ENCODE data around the gene PPP1R13L.

Gene PPP1R13L

GRCh38 chr19:45368737-45369340 is 36.0 kb downstream of the PPP1R13L start:
- in situ Hi-C loops (cut with MboI; ENCODE audit: low sequenced_read_pairs) = no loop called here

- in situ Hi-C loops (cut with MboI; ENCODE audit: low sequenced_read_pairs) = no loop called here
Observed at GRCh38 chr19:45368127-45368526, 36.7 kb downstream of the PPP1R13L start.

- in situ Hi-C loops (cut with MboI; ENCODE audit: low sequenced_read_pairs) = no loop called here
Observed at GRCh38 chr19:45364696-45365095, 40.2 kb downstream of the PPP1R13L start.

GRCh38 chr19:45363861-45364459 is 40.9 kb downstream of the PPP1R13L start:
- in situ Hi-C loops (cut with MboI; ENCODE audit: low sequenced_read_pairs) = no loop called here

- in situ Hi-C loops (cut with MboI; ENCODE audit: low sequenced_read_pairs) = no loop called here
Observed at GRCh38 chr19:45362291-45362690, 42.6 kb downstream of the PPP1R13L start.

- in situ Hi-C loops (cut with MboI; ENCODE audit: low sequenced_read_pairs) = no loop called here
Observed at GRCh38 chr19:45361608-45362007, 43.3 kb downstream of the PPP1R13L start.

GRCh38 chr19:45358213-45358792 is 46.6 kb downstream of the PPP1R13L start:
- in situ Hi-C loops (cut with MboI; ENCODE audit: low sequenced_read_pairs) = no loop called here

GRCh38 chr19:45357445-45357783 is 47.5 kb downstream of the PPP1R13L start:
- in situ Hi-C loops (cut with MboI; ENCODE audit: low sequenced_read_pairs) = no loop called here

- in situ Hi-C loops (cut with MboI; ENCODE audit: low sequenced_read_pairs) = no loop called here
Observed at GRCh38 chr19:45356760-45357444, 48.0 kb downstream of the PPP1R13L start.

- in situ Hi-C loops (cut with MboI; ENCODE audit: low sequenced_read_pairs) = no loop called here
Observed at GRCh38 chr19:45355910-45356309, 49.0 kb downstream of the PPP1R13L start.

GRCh38 chr19:45355402-45355801 is 49.5 kb downstream of the PPP1R13L start:
- in situ Hi-C loops (cut with MboI; ENCODE audit: low sequenced_read_pairs) = no loop called here

- in situ Hi-C loops (cut with MboI; ENCODE audit: low sequenced_read_pairs) = no loop called here
Observed at GRCh38 chr19:45354241-45354842, 50.5 kb downstream of the PPP1R13L start.

- in situ Hi-C loops (cut with MboI; ENCODE audit: low sequenced_read_pairs) = no loop called here
Observed at GRCh38 chr19:45352914-45353796, 51.7 kb downstream of the PPP1R13L start.

- in situ Hi-C loops (cut with MboI; ENCODE audit: low sequenced_read_pairs) = no loop called here
Observed at GRCh38 chr19:45352471-45352870, 52.4 kb downstream of the PPP1R13L start.

- in situ Hi-C loops (cut with MboI; ENCODE audit: low sequenced_read_pairs) = no loop called here
Observed at GRCh38 chr19:45352062-45352461, 52.8 kb downstream of the PPP1R13L start.

GRCh38 chr19:45351401-45351952 is 53.4 kb downstream of the PPP1R13L start:
- in situ Hi-C loops (cut with MboI; ENCODE audit: low sequenced_read_pairs) = no loop called here

- in situ Hi-C loops (cut with MboI; ENCODE audit: low sequenced_read_pairs) = no loop called here
Observed at GRCh38 chr19:45350477-45351058, 54.3 kb downstream of the PPP1R13L start.

- in situ Hi-C loops (cut with MboI; ENCODE audit: low sequenced_read_pairs) = no loop called here
Observed at GRCh38 chr19:45349430-45349941, 55.4 kb downstream of the PPP1R13L start.

- in situ Hi-C loops (cut with MboI; ENCODE audit: low sequenced_read_pairs) = no loop called here
Observed at GRCh38 chr19:45349126-45349415, 55.8 kb downstream of the PPP1R13L start.
